ENCODE results near the gene TREML1.
"Not testable (repeated sequence)": the region's sequence is repeated elsewhere in the genome, so short reads cannot be mapped to it uniquely, and the experiment has no call there.

Gene TREML1, protein sequence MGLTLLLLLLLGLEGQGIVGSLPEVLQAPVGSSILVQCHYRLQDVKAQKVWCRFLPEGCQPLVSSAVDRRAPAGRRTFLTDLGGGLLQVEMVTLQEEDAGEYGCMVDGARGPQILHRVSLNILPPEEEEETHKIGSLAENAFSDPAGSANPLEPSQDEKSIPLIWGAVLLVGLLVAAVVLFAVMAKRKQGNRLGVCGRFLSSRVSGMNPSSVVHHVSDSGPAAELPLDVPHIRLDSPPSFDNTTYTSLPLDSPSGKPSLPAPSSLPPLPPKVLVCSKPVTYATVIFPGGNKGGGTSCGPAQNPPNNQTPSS

DNA sequence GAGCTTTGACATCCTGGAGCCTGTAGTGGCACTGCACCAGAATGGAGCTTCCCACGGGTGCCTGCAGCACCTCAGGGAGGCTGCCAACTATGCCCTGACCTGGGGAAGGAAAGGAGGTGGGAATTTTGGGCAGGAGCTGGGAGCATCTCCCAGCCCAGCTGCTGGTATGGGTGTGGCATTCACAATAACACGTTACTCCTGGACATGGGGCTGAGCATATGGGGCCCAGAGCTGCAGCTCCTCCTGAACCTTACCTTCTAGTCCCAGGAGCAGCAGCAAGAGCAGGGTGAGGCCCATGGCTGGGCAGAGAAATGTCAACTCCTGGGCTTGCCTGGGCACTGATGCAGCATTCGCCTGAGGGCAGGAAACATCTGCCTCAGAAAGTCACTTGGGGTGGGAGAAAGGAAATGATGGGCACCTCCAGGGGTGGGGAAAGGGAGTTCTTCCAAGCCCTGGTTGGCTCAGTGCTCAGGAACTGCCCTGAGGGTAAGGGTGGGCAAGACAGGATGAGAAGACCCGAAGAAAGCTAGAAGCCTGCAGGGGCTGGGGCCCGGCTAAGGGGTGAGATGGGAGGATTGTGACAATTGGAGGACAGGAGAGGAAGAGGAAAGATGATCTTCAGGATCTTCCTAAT is at the start of gene TREML1:
TREML1 (minus strand) TSS at position 356 of the 634 bp plus-strand sequence; CDS start at position 297, 59 bp downstream.
- Mint-ChIP-seq H3K9me3 (no peaks in the 10 kb centered on the region), H3K36me3 (peaks cover under 1% of the 10 kb centered on the region), H3K27me3 (peaks cover 22% of the 10 kb centered on the region), H3K4me1 (no peaks in the 10 kb centered on the region), H3K4me3 (no peak within 1 kb of the TSS), H3K27ac (no peak within 1 kb of the TSS)
- ATAC-seq, result peak; percentile 36

DNA sequence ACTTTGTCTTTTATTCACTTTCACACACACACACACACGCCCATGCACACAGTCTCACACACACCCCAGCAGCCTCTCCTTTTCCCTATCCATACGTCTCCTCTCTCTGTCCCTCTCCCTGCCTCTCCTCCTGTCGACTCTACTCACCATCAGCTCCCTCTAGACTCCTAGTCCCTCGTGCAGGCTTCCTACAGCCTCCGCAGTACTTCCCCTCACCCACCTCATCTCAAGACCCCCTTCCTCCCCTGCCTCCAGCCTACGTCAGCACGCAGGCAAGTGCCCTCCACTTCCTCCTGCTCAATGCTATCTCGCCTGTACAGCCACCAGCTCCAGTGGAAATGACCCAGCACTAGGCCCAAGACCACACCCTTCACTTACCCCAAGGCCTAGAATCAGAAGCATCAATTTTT is 47.6 kb upstream of the TREML1 start:
- H3K36me3 Mint-ChIP-seq, result peaks cover 19% of the 10 kb centered on the region
- no peaks in the 10 kb centered on the region for H3K27me3 Mint-ChIP-seq
- peak overlapping the region; percentile 87 for H3K27ac Mint-ChIP-seq
- peak; percentile 20 for ATAC-seq
- H3K4me3 Mint-ChIP-seq, result peak overlapping the region; percentile 67
- peaks cover 56% of the 10 kb centered on the region for H3K4me1 Mint-ChIP-seq
- H3K9me3 Mint-ChIP-seq, result no peaks in the 10 kb centered on the region

DNA sequence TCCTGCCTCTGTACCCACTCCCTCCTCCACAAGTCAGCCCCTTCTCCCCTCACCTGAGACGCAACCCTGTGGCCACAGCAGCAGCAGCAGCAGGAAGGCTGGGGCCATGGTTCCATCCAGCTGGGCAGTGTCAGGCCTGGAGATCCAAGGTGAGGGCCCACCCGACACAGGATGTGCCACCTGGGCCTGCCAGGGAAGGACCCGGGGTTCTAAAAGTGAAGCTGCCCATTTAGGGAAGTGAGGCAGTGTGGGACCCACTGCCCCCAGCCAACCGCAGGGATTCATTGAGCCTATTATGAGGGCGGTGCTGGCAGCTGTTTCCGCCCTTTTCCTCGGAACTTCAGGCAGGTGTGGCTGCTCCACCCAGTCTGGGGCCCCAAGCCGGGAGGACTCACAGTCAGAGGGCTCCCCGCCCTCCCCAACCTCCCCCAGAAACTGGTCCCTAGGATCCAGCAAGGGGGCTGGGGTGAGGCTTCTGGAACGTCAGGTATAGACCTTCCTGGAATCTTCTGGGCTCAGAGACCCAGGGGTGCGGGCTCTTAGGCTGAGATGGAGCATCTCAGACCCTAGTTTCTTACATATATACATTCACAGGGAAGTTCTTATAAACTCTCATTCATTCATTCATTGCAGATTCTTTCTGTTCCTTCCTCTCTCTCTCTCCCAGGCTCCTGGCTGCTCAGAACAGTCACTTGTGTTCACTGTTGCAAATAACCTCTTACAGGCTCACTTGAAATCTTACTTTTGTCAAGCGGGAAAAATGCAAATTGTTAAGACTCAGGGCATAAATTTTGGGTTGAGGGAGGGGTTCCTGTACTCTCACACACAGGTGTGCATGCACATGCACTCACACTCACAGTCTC is 47.0 kb upstream of the TREML1 start, which contains the start of gene TREML2:
TREML2 (minus strand) TSS at position 249 of the 863 bp plus-strand sequence; CDS start at position 108, 141 bp downstream.
- peak; percentile 86 for ATAC-seq
- peak within 1 kb of the TSS; percentile 67 for H3K4me3 Mint-ChIP-seq
- H3K36me3 Mint-ChIP-seq, result peaks cover 25% of the 10 kb centered on the region
- peak within 1 kb of the TSS; percentile 87 for H3K27ac Mint-ChIP-seq
- peaks cover 59% of the 10 kb centered on the region for H3K4me1 Mint-ChIP-seq
- no peaks in the 10 kb centered on the region for H3K9me3 Mint-ChIP-seq
- H3K27me3 Mint-ChIP-seq, result no peaks in the 10 kb centered on the region

DNA sequence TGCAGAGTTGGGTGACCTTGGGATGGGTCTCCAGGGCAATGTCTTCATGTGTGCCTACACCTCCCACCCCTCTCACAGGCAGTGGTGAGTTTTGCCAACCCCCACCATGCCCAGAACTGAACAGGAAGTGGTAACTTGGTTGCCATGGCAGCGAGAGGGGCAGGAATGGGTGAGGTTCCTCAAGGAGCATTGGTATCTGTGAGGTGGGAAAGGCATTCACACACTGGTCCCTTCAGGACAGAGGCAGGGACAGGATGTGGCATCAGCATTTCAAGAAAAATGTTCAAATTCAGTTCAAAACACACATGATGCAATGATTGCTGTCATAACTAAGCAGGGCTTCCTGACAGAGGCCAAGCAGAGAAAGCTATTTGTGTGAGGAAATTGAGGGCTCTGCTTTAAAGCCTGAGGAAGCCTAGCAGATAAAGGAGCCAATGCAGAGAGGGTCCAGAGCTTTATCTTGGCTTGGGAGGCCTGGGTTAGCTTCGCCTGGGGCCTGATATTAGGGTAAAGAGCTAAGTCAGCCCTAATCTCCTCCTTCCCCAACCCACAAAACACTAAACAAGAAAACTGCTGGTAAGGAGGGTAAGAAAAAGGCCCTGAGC is 46.3 kb upstream of the TREML1 start:
- peaks cover 62% of the 10 kb centered on the region for H3K4me1 Mint-ChIP-seq
- H3K27me3 Mint-ChIP-seq, result no peaks in the 10 kb centered on the region
- H3K4me3 Mint-ChIP-seq, result peak overlapping the region; percentile 67

DNA sequence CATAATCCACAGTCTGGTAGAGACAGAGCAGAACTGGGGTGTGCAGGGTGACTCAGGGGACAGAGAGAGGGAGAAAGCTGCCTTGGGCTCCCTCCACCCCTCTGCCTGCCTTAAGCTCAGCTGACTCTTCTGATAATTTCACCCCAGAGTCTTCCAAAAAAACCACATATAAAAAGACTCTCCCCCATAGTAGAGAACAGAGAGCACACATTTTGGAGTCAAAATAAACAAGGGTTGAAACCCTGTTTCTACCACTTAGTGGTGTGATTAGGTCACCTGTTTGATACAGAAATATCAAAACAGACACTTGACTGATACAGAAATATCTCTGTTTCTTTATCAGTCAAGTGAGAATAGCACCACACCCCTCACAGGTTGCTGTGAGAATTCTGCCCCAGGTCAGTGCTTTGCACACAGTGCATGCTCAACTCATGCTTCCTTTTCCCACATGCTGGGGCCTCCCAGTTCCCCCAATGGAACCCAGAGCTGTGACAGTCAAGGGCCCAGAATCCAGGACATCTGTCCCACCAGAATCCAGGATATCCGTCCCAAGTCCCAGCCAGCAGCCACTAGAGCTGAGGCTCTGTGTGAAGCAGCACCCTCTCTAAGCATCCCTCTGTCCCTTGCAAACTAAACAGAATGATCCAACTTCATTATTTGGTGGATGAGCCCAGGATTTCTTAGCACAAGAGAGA is 45.6 kb upstream of the TREML1 start:
- Mint-ChIP-seq H3K27me3 (no peaks in the 10 kb centered on the region), H3K4me1 (peaks cover 65% of the 10 kb centered on the region), H3K27ac (peak overlapping the region; percentile 87), H3K36me3 (peaks cover 33% of the 10 kb centered on the region), H3K9me3 (no peaks in the 10 kb centered on the region), H3K4me3 (peak overlapping the region; percentile 67)
- ATAC-seq, result peak; percentile 13

More for the DNA sequence above, 46.3 kb upstream of the TREML1 start:
- peaks cover 31% of the 10 kb centered on the region for H3K36me3 Mint-ChIP-seq
- H3K27ac Mint-ChIP-seq, result peak overlapping the region; percentile 87
- peak; percentile 55 for ATAC-seq
- H3K9me3 Mint-ChIP-seq, result no peaks in the 10 kb centered on the region

DNA sequence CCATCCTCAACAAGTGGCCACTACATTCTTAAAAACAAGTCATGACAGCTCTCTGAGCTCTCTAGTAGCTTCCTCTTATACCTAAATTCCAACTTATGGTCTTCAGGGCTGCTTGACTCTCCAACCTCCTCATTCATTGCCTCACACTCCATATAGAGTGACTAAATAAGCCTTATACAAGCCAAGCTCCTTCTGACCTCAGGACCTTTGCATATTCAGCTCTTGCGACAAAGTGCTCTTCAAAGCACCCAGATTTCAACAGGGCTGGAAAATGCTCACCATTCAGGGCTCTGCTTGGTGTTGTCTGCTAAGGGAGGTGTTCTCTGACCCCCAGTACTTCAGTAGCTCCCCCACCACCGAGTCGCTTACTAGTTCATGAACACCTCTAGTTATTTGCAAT is 43.1 kb upstream of the TREML1 start:
- Mint-ChIP-seq H3K4me3 (no peak overlapping the region), H3K27me3 (no peaks in the 10 kb centered on the region), H3K27ac (no peak overlapping the region), H3K4me1 (peaks cover 68% of the 10 kb centered on the region), H3K36me3 (peaks cover 58% of the 10 kb centered on the region), H3K9me3 (no peaks in the 10 kb centered on the region)
- ATAC-seq, result no peak

DNA sequence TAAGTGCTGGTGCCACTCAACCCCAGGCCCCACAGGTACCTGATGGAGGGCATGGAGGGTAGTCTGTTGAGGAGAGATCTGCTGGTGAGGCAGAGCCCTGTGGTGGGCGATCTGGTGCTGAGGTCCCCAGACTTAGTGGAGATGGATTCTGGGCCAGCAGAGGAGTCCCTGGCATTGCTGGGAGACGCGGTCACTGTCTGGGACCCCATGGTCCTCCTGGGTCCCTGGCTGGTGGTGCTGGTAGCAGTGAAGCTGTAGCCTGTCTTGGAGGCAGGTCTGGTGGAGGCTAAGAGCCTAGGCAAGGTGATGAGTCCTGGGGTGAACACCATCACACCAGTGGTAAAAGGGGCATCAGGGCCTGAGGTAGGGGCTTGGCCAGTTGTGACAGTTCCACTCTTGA is 40.2 kb upstream of the TREML1 start:
- ATAC-seq, result no peak
- peaks cover 49% of the 10 kb centered on the region for H3K4me1 Mint-ChIP-seq
- peaks cover 4% of the 10 kb centered on the region for H3K9me3 Mint-ChIP-seq
- no peaks in the 10 kb centered on the region for H3K27me3 Mint-ChIP-seq
- peaks cover 78% of the 10 kb centered on the region for H3K36me3 Mint-ChIP-seq
- H3K27ac Mint-ChIP-seq, result no peak overlapping the region
- no peak overlapping the region for H3K4me3 Mint-ChIP-seq

DNA sequence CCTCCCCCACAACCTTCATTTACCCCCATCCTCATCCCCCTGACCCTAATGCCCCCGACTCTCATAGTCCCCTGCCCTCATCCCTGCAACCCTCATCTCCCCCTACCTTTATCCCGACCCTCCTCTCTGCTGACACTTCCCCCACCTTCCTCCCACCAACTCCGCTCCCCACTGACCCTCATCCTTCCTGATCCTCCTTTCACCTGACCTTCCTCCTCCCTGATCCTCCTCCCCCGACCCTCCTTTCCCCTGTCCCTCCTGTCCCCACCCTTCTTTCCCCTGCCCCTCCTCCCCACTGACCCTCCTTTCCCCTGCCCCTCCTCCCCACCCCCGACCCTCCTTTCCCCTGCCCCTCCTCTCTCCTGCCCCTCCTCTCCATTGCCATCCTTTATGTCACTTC is 39.7 kb upstream of the TREML1 start:
- Mint-ChIP-seq H3K36me3 (peaks cover 78% of the 10 kb centered on the region), H3K4me3 (no peak overlapping the region), H3K4me1 (peaks cover 44% of the 10 kb centered on the region), H3K9me3 (peaks cover 6% of the 10 kb centered on the region), H3K27ac (no peak overlapping the region), H3K27me3 (no peaks in the 10 kb centered on the region)
- ATAC-seq, result no peak

DNA sequence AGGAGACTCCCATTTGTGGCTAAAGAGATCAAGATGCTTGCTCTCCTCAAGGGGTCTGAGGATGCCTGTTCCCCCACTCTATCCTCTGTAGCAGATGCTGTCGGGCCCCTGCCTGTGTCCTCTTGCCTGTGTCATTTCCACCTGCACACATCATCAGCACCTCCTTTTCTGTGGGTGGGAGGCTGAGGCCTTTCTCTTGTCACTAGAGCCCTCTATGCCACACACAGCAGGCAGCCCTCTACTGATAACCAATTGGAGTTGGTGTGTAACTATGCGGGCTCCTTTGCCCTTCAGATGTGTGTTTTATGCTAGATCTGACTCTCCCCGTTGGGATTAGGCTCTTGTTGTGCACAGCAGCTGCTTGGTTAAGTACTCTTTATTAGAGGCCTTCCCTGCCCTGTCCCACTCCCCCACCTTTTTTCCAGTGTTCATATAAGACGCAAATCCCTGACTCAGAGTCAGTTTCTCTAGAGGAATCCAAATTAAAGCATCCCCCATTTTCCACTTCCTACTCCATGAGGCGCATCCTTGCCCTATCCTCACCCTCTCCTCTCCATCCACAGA is 39.1 kb upstream of the TREML1 start:
- Mint-ChIP-seq H3K36me3 (peaks cover 78% of the 10 kb centered on the region), H3K4me1 (peaks cover 46% of the 10 kb centered on the region), H3K27me3 (no peaks in the 10 kb centered on the region), H3K9me3 (peaks cover 6% of the 10 kb centered on the region), H3K4me3 (no peak overlapping the region), H3K27ac (no peak overlapping the region)
- ATAC-seq, result no peak

DNA sequence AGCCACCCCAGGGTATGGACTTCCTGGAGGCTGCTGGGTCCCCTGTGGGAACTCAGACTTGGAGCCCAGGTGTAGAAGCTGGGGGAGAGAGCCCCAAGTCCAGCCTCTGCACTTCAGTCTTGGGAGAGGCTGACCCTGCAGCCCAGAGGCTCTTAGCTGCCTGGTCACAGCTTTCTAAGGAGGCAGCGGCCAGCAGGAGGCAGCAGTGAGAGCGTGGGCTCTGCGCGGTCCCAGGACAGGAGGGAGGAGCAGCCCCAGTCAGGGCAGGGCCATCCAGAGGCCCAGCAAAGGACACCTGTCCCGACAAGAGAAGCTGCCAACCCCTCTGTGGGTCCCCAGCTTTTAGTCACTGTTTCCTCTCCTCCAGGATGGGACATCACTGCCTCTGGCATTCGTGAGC is 37.4 kb upstream of the TREML1 start:
- peaks cover 6% of the 10 kb centered on the region for H3K9me3 Mint-ChIP-seq
- H3K27ac Mint-ChIP-seq, result no peak overlapping the region
- H3K4me1 Mint-ChIP-seq, result peaks cover 39% of the 10 kb centered on the region
- no peaks in the 10 kb centered on the region for H3K27me3 Mint-ChIP-seq
- peaks cover 62% of the 10 kb centered on the region for H3K36me3 Mint-ChIP-seq
- ATAC-seq, result peak; percentile 52
- no peak overlapping the region for H3K4me3 Mint-ChIP-seq

DNA sequence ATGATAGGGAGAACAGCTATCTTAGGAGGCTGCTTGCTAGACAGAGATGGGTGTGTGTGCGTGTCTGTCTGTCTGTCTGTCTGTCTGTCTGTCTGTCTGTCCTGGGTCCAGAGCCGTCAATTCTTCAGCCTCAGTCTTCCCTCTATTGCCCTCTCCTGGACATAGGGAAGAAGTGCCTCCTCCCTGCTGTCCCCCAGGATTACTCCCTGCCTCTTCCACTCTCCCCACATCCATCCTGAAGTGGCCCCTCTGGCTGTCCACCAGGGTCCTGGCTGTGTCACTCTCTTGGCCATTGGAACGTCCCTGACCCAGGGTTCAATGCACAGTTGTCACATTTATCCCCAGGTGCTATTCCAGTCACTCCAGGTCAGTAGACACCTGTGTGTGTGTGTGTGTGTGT is 36.6 kb upstream of the TREML1 start:
- no peak overlapping the region for H3K27ac Mint-ChIP-seq
- peaks cover 45% of the 10 kb centered on the region for H3K4me1 Mint-ChIP-seq
- no peaks in the 10 kb centered on the region for H3K27me3 Mint-ChIP-seq
- ATAC-seq, result no peak
- H3K4me3 Mint-ChIP-seq, result no peak overlapping the region
- peaks cover 55% of the 10 kb centered on the region for H3K36me3 Mint-ChIP-seq
- peaks cover 6% of the 10 kb centered on the region for H3K9me3 Mint-ChIP-seq

DNA sequence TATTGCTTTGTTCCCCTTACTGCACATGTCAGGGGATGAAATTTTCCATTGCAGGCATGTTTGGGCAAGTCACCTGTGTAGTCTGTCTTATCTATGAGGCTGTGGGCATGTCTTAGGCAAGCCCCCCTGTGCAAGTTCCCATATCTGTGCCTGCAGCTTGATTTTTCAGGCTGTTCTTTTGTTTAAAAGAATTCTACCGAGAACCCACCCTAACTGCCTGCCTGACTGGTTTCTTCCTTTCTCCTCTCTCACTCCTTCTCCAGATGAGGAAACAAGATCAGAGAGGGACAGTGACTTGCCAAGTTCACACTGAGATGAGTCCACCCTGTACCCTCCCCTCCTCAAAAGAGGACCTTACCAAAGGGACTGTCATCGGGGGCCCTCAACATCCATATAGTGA is 35.8 kb upstream of the TREML1 start:
- peaks cover 47% of the 10 kb centered on the region for H3K4me1 Mint-ChIP-seq

DNA sequence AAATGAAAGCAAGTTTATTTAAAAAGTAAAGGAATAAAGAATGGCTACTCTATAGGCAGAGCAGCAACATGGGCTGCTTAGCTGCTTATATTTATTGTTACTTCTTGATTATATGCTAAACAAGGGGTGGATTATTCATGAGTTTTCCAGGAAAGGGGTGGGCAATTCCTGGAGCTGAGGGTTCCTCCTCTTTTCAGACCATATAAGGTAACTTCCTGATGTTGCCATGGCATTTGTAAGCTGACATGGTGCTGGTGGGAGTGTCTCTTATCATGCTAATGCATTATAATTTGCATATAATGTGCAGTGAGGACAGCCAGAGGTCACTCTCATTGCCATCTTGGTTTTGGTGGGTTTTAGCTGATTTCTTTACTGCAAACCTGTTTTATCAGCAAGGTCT is 34.9 kb upstream of the TREML1 start:
- H3K4me1 Mint-ChIP-seq, result peaks cover 43% of the 10 kb centered on the region
- H3K9me3 Mint-ChIP-seq, result not testable (repeated sequence)

More for the DNA sequence above, 35.8 kb upstream of the TREML1 start:
- no peak overlapping the region for H3K4me3 Mint-ChIP-seq
- H3K36me3 Mint-ChIP-seq, result peaks cover 48% of the 10 kb centered on the region
- H3K9me3 Mint-ChIP-seq, result peaks cover 6% of the 10 kb centered on the region
- ATAC-seq, result no peak
- no peak overlapping the region for H3K27ac Mint-ChIP-seq
- no peaks in the 10 kb centered on the region for H3K27me3 Mint-ChIP-seq

More for the DNA sequence above, 34.9 kb upstream of the TREML1 start:
- H3K27me3 Mint-ChIP-seq, H3K27ac Mint-ChIP-seq, ATAC-seq, H3K4me3 Mint-ChIP-seq: not testable (repeated sequence)
- H3K36me3 Mint-ChIP-seq, result peaks cover 39% of the 10 kb centered on the region
